ENCODE measurements around the gene USP47. TPM values are rescaled to one million over a fixed set of nuclear protein-coding genes. Genes with fewer than 3 reads are reported as not detected.

Gene USP47
- total RNA-seq, 1 donor from 2014 or later, result 71.7 TPM

DNA sequence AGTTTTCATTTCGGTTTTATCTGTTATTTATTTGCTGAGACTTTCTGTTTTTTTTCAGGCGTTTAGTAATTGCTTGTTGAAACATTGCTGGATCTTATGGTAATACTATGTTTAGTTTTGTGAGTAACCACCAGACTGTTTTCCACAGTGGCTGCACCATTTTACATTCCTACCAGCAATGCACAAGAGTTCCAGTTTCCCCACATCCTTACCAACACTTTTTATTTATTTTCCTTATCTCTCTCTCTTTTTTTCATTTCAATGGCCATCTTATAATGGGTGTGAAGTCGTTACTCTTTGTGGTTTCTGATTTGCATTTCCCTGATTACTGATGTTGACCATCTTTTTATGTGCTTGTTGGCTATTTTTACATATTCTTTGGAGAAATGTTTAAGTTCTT is 23.7 kb downstream of the USP47 start:
- peak overlapping the region; percentile 50 for H3K4me2 ChIP-seq
- no peak overlapping the region for H3K4me3 ChIP-seq
- H3K27ac ChIP-seq, result no peak overlapping the region
- Mint-ChIP-seq H3K4me3 (no peak overlapping the region), H3K27ac (no peak overlapping the region), H3K4me1 (no peaks in the 10 kb centered on the region), H3K36me3 (peaks cover 45% of the 10 kb centered on the region), H3K9me3 (peaks cover 58% of the 10 kb centered on the region), H3K27me3 (ENCODE audit: insufficient read depth, low read depth) (no peaks in the 10 kb centered on the region)
- H3K9ac ChIP-seq, result no peak overlapping the region
- DNase-seq (ENCODE audit: low spot score), result no peak
- H3K4me1 ChIP-seq, result peaks cover 14% of the 10 kb centered on the region
- peaks cover 100% of the 10 kb centered on the region for H3K79me2 ChIP-seq (ENCODE audit: low read depth)
- peaks cover 6% of the 10 kb centered on the region for H3F3A ChIP-seq (ENCODE audit: low read depth)
- peaks cover 9% of the 10 kb centered on the region for H3K9me3 ChIP-seq (ENCODE audit: low read depth)
- H2AFZ ChIP-seq (replicated peaks), result no peak overlapping the region
- no peaks in the 10 kb centered on the region for H4K20me1 ChIP-seq (ENCODE audit: low read depth)
- H3K27me3 ChIP-seq, result no peaks in the 10 kb centered on the region
- H3K36me3 ChIP-seq, result peaks cover 5% of the 10 kb centered on the region
- TF ChIP-seq EZH2phosphoT487 (IDR thresholded peaks at IDR 0.05), result no peak
- TF ChIP-seq, protein P1, sequence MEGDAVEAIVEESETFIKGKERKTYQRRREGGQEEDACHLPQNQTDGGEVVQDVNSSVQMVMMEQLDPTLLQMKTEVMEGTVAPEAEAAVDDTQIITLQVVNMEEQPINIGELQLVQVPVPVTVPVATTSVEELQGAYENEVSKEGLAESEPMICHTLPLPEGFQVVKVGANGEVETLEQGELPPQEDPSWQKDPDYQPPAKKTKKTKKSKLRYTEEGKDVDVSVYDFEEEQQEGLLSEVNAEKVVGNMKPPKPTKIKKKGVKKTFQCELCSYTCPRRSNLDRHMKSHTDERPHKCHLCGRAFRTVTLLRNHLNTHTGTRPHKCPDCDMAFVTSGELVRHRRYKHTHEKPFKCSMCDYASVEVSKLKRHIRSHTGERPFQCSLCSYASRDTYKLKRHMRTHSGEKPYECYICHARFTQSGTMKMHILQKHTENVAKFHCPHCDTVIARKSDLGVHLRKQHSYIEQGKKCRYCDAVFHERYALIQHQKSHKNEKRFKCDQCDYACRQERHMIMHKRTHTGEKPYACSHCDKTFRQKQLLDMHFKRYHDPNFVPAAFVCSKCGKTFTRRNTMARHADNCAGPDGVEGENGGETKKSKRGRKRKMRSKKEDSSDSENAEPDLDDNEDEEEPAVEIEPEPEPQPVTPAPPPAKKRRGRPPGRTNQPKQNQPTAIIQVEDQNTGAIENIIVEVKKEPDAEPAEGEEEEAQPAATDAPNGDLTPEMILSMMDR (IDR thresholded peaks at IDR 0.05), result no peak
- no peak for TF ChIP-seq EZH2 (IDR thresholded peaks at IDR 0.05)

- Mint-ChIP-seq H3K9me3 (peaks cover 62% of the 10 kb centered on the region), H3K4me3 (no peak overlapping the region), H3K4me1 (no peaks in the 10 kb centered on the region), H3K27ac (no peak overlapping the region), H3K27me3 (ENCODE audit: insufficient read depth, low read depth) (peaks cover 3% of the 10 kb centered on the region), H3K36me3 (peaks cover 49% of the 10 kb centered on the region)
- no peak overlapping the region for H3K9ac ChIP-seq
- H2AFZ ChIP-seq (replicated peaks), result no peak overlapping the region
- no peak for DNase-seq (ENCODE audit: low spot score)
- H3K9me3 ChIP-seq (ENCODE audit: low read depth), result peaks cover 9% of the 10 kb centered on the region
- peaks cover 5% of the 10 kb centered on the region for H3K36me3 ChIP-seq
- TF ChIP-seq EZH2phosphoT487 (IDR thresholded peaks at IDR 0.05) (no peak), EZH2 (IDR thresholded peaks at IDR 0.05) (no peak)
- TF ChIP-seq, protein P1 (IDR thresholded peaks at IDR 0.05), result no peak
- no peak overlapping the region for H3K4me2 ChIP-seq
- H3K27me3 ChIP-seq, result no peaks in the 10 kb centered on the region
- peaks cover 100% of the 10 kb centered on the region for H3K79me2 ChIP-seq (ENCODE audit: low read depth)
- H3F3A ChIP-seq (ENCODE audit: low read depth), result peaks cover 6% of the 10 kb centered on the region
- H3K27ac ChIP-seq, result no peak overlapping the region
- no peaks in the 10 kb centered on the region for H4K20me1 ChIP-seq (ENCODE audit: low read depth)
- no peak overlapping the region for H3K4me3 ChIP-seq
- peaks cover 14% of the 10 kb centered on the region for H3K4me1 ChIP-seq
Measured at GRCh38 chr11:11866203-11866602, 24.4 kb downstream of the USP47 start.

GRCh38 chr11:11867720-11868119 is 25.9 kb downstream of the USP47 start:
- Mint-ChIP-seq H3K4me3 (no peak overlapping the region), H3K27me3 (ENCODE audit: insufficient read depth, low read depth) (peaks cover 3% of the 10 kb centered on the region), H3K27ac (no peak overlapping the region), H3K4me1 (peaks cover 8% of the 10 kb centered on the region), H3K36me3 (peaks cover 56% of the 10 kb centered on the region), H3K9me3 (peaks cover 68% of the 10 kb centered on the region)
- Histone ChIP-seq H2AFZ (replicated peaks) (no peak overlapping the region), H3K79me2 (ENCODE audit: low read depth) (peaks cover 98% of the 10 kb centered on the region), H3K36me3 (peaks cover 5% of the 10 kb centered on the region), H4K20me1 (ENCODE audit: low read depth) (peaks cover 11% of the 10 kb centered on the region), H3K4me1 (peaks cover 21% of the 10 kb centered on the region), H3K4me2 (no peak overlapping the region), H3K27ac (no peak overlapping the region), H3K9me3 (ENCODE audit: low read depth) (peaks cover 9% of the 10 kb centered on the region), H3K9ac (no peak overlapping the region), H3F3A (ENCODE audit: low read depth) (peaks cover 6% of the 10 kb centered on the region), H3K4me3 (no peak overlapping the region), H3K27me3 (no peaks in the 10 kb centered on the region)
- TF ChIP-seq, protein P1 (IDR thresholded peaks at IDR 0.05), result no peak
- TF ChIP-seq EZH2 (IDR thresholded peaks at IDR 0.05) (no peak), EZH2phosphoT487 (IDR thresholded peaks at IDR 0.05) (no peak)
- no peak for DNase-seq (ENCODE audit: low spot score)

Measured in neural progenitor cell (in vitro differentiated cells).